ENCODE measurements around the gene CDK14.

Gene CDK14

DNA sequence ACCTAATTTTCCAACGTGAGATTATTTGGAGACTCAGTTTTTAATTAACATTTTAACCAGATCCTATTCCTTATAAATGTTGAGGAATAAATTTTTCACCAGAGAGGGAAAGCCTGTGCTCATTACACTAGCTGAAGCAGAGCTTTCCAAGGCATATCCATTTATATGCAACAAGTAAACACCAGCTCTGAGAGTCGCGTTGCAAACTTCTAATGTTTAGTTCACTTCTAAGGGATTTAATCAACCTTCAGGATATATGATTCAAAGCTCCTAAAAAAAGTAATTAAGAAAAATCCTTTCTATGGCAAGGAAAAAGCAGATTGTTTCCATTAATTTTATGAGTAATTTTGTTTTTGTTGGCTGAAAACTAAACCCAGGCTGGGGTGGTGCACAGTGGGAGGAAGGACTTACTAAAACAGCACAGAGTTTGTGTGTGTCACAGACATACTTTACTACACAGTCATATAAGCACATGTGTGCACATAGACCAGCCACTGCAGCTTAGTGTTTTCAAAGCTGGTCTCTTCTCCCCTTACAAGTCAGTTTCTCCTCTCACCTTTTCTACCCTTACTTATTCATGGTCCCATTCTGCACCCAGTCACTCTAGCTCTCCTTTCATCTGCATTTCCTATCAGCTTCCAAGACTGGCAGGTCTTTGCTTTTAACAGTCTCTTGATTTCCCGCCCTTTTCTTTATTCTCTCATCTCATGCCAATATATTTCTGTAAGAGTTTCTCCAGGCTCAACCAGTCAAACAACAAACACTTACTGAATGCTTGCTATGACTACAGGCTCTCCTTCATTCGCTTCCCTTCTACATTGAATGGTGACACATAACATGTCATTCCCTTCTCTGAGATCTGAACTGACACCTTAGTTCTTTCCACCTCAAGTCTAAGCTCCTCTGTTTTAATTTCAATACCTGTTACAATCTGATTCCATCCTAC is 587.0 kb downstream of the CDK14 start:
- no peak for DNase-seq

DNA sequence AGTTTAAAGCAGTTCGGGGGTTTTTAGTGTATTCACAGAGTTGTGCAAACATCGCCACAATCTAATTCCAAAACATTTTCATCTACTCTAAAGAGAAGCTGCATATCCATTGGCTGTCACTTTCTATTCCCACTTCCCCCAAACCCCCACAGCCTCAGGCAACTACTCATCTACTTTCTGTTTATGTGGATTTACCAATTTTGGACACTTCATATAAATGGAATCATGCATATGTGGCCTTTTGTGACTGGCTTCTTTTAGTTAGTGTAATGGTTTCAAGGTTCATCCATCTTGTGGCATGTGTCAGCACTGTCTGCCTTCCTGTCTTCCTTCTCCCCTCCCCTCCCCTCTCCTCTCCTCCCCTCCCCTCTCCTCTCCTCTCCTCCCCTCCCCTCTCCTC is 589.6 kb downstream of the CDK14 start:
- no peak for DNase-seq

DNA sequence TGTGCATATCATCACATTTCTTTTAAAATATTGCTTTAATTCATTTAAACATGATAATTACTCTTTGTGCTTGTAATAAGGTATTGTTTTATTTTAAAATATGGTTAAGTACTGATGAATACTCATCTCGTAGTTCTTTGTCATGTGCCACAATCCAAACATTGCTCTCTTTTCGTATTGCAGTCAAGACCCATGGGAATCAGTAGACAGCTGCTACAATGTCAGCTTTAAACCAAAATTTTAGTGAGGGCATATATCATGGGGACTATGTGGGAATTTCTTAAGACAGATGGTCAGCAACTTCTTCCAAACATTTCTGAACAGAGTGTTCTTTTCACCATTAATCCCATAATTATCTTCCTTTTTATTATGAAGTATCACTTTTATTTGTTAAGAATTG is 590.9 kb downstream of the CDK14 start:
- no peak for DNase-seq

DNA sequence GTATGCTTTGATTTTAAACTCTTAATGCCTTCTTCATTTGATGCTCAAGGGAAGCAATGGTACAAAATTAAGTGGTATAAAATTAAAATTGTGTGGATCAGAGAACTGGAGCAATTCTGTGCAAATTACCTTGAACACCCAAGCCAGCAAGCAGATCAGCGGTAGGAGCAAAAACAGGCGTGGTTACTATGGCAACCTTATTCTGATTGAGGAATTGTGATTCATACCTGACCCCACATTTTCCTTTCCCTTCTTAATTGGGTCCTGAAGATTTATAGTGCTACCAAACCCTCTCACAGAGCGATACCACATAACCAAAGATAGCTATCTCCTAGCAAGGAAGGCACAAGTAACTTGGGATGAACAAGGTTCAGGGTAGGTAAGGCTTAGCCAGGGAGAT is 595.6 kb downstream of the CDK14 start:
- no peak for DNase-seq

DNA sequence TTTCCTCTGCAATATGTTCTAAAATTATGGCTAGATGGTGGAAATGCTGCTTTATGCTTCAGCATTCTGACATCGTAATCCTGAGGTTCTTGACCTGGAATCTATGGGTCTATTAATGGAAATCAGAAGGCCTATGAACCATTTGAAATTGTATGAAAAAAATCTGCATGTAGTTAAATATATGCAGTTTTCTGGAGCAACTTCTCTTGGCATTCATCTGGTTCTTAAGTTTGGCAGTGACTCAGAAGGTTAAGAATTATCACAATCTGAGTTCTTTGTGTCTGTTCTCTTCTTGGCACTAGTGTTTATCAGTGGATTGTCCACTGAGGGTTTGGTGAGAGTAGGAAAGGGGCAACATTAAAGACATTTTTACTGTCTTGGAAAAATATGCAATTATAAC is 597.0 kb downstream of the CDK14 start:
- no peak for DNase-seq

DNA sequence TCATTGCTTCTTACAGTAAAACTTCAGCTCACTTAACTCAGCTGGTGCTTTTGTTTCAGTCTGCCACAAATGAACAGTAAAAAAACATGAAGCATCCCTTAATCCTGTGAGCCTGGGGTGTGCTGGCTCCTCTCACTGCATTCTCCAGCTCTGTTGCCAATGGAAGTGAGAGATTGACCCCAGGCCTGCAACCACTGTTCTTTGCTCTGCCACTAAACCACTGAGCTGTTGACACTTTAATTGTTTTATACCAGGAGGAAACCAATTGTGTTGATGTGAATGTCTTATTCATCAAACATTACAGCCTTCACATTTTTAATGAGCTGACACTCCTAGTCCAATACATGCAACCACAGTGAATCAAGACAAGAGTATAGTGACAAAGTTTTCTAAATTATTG is 598.7 kb downstream of the CDK14 start:
- no peak for DNase-seq

DNA sequence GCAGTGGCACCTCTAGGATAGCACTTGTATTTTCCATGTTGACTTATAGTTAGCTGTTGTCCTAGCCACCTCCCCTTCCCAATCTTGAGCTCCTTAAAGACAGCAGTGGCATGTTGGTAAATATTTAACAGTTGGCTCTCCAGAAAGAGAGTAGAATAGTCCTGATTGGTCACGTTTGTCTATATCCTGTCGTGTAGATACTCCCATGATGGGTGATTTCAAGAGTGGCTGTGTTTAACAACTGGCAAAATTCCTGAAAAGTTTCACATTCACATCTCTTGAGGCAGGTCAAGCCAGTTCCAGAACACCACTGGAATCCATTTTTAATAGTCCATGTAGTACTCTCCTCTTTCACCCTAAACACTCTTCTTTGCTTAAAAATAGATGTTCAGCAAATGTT is 599.9 kb downstream of the CDK14 start:
- no peak for DNase-seq

DNA sequence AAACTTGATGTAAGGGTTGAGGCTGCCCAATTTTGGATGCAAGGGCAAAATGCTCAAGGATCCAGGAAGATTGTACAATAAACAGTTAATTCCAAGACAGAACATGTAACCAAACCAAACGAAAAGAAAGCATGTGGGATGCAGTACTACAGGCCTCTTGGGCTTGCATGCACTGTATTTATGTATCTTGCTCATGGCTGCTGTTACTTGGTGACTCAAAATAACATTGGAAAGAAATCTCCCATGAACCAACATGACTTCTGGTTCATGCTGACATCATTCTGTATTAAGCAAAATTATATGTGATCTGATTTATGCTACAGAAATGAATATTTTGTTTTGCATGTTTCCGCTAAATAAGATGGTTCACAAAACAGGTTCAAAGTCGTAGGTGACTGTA is 602.2 kb downstream of the CDK14 start:
- no peak for DNase-seq

DNA sequence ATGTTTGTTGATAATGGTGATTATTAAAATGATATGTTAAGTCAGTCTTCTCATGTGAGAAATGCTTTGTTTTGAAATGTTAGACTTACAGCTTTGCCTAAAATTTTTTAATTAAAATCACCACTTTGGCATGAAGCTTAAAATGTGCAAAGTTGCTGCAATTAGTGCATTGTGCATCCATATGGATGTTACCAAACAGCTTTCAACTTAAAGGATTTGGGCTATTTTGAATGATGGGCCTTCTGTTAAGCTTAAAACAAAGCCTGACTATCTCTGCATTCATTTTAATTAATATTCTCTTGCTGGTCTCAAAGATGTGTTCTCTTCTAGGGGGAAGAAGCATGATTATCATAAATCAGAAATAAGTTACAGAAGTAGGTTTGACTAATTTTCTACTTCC is 603.5 kb downstream of the CDK14 start:
- no peak for DNase-seq

DNA sequence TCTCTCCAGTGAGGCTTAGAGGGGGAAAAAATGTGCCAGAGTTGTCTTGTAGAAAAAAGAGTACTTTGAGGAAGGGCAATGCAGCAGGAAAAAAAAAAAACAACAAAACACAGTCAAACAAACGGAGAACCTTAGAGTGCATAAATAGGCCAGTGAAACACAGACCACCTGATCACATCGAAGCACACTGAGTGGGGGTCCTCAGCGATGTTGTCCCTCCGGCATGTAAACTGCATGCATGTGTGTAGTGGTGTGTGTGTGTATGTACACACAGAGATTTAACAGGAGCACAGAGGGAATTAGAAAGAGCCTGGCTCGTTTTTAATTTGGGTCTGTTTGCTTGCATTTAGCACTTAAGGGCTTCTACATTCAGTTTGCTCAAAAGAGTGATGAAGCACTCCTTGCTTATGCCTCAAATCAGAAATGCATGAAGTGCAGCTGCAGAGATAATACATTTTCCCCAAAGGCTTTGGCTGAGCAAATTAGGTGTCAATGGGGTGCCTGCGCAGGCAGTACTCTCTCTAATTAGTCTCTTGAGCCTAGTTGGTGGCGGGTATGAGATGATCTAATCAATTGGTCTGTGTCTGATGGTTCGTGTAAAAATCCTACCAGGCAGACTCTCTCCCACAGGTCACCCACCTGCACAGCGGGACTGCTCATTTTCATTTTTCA is 605.5 kb downstream of the CDK14 start:
- no peak for DNase-seq

DNA sequence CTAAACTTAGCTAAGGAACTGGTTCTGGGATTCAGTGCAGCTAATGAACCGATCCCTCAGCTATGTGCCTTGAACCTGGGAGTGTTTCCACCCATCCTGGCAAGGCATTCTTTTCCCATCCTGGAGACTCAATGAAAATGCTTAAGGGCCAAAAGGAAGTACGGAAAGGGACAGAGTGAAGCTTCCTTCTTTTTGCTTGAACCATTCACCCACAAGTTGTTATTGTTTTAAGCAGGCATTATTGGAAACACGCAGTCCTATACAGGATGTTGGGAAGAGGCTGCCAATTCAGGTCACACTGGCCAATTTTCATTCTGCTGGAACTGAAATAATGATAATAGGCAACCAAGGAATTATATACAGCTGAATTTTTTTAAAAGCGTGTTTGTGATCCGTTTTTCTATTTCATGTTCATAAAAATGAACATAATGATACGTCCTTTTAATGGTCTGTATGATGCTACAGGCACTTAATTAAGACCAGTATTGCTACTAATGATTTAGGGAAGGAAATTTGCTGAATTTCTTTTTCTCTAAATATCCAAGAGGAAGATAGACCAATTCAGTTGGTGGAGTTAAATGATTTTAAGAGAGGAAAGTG is 610.3 kb downstream of the CDK14 start:
- DNase-seq: no peak

DNA sequence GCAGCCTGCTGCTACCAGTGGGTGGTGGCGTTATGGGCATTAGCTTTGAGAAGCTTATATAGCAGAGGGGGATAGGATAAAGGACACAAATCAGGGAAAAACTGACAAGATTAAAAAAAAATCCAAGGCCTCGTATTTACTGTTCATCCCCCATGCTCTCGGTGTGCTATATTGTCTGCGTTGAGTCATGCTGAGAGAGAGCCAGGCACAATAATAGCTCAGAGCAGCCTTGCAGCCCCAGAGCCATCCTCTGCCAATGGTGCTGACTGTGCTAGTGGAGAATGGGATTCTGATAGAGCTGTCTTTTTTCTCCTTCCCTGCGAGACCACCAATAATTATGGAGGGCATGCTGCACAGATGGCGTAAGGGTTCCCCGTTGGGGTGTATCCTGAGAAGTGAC is 616.5 kb downstream of the CDK14 start:
- no peak for DNase-seq

DNA sequence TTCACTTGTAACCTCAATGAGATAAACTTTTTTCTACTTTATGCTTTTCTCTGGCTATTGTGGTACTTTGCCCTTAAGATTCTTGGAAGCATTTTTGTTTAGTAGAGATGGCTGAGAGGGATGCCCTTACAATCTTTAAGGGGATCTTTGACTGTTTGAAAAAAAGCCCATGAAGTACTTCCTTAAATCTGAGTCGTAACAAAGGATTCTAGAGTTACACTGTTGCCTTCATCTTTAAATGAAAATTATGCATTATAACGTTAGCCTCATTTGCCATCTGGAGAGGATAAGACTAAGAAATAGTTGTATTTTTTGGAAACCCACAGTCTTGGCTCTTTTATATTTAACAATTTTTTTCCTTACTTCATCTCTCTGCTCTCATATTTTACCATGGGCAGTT is 630.3 kb downstream of the CDK14 start:
- DNase-seq: no peak

DNA sequence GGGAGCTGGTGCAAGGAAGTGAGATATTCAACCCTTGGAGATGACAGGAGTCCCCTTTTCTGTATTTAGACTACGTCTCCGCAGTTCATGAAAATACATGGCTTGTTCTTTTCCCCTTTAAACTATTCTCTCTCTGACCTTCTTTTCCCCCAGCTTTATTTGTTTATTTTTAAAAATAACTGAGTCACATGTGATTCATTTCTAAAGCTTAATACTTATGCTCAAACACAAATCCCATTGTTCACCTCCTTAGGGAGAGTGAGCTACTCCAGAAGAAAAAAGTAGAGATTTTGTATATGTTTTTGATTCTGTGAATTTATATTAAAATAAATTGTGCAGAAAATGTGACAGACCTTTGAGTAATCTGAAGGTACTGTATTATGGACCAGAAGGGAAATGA is 632.2 kb downstream of the CDK14 start:
- DNase-seq: no peak

DNA sequence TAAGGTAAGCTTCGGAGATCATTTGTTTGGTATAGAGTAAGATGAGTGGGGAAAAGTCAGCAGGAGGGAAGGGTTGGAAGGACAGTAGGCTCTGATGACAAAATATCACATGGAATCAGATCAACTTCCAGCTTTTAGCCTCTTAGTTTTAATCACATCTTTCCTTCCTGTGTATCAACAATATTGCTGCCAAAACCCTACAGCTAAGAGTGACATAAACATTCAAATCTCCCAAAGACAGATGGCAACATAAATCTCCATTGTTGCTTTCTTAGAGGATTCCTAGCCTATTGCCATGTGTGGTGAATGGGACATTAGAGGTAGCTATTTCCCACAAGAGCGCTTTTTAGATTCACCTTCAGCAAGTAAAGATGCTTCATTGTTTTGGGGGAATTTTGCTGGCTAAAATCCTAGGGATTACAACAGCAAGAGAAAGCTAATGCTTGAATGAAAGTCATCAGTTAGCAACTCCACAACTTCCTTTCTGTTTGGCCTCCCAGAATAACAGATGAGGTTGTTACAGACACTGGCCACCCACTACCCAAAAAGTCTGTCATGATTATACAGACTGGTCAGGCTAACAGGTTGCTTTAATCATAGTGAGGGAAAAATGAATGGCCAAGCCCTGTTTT is 632.9 kb downstream of the CDK14 start:
- DNase-seq: no peak

DNA sequence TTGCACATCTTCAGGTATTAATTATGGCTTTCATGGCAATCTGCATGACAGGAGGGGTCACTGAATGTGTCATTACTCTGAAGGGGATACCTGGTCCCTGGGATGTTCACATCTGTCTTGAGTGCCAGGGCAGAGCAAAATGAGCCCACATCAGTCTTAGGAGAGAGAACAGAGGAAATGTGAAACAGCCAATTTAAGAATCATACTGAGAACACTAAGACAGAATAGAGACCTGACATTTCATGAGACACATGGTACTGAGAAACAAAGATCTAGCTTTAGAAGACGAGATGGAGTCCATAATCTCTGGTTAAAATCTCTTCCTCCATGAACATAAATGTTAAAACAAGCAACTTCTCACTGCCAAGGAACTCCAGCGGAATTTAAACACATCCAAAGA is 634.0 kb downstream of the CDK14 start:
- DNase-seq: no peak

DNA sequence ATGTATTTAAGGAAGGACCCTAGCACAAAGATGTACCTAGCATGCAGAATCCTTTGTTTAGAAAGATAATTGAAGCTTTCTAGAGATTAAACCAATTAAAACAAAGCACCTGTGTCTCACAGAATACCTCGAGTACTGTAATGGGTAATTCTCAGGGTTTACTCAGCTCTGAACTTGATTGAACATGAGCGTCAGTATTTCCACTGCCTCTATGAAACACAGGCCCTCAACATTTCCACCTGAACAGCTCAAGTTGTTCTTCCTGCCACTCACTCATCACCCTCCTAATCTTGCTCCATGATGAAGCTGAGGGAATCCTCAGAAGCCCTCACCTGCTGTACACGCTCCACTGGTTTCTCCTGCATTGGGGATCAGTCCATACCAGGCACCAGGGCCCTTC is 634.4 kb downstream of the CDK14 start:
- no peak for DNase-seq

DNA sequence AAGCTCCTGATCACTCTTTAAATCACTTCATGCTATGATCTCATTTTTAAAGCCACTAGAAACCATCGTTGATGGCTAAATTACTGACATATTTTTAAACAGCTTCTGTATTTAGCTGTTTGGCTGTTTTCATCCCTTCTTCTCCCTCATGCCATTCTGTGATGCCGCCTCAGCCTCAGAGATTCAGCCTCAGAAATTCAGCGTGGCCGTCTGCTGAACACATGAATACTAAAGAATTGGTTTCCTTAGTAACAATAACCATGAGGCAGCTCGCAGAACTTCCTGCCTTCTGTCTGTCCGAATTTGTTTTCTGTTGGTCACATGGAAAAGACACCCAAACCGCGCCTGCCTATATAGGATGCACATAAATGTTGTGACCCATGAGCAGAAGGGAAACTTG is 637.1 kb downstream of the CDK14 start:
- DNase-seq: no peak

DNA sequence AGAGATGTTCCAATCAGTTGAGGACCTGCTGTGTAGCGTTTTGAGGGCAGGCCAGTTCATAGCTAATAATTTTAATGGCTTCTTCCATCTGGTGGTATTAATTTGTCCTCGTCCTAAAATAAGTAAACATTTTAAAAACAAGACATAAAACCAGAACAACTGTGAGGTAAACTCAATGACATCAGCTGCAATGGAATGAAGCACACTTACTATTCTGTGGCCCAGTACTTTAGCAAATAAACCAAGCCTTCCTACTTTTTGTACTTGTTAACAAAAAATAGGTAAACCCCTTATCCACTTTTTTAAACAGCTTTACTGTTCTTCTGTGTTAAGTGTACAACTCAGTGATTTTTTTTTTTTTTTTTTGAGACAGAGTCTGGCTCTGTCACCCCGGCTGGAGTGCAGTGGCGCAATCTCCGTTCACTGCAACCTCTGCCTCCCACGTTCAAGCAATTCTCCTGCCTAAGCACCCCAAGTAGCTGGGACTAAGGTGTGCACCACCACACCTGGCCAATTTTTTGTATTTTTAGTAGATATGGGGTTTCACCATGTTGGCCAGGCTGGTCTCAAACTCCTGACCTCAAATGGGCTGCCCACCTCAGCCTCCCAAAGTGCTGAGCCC is 639.2 kb downstream of the CDK14 start:
- no peak for DNase-seq

DNA sequence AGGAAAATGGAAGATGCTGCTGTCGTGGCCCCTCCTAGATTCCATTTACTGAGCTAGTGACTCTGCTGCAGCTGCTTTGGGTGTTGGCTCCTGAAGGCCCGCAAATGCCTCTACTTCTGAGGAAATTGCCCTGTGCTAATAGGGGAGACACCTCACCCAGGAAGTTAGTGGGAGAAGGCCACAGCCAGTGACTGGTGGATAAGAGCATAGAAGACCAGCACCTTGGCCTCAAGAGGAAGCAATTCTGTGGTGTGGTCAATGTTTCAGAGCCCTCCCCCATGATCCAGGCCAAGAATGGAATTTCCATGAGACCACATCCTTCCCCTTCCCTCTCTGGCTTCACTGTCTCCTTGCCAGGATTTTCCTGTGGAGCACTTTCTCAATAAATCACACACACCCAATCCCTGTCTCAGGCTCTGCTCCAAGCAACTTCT is 643.1 kb downstream of the CDK14 start:
- DNase-seq: no peak

DNA sequence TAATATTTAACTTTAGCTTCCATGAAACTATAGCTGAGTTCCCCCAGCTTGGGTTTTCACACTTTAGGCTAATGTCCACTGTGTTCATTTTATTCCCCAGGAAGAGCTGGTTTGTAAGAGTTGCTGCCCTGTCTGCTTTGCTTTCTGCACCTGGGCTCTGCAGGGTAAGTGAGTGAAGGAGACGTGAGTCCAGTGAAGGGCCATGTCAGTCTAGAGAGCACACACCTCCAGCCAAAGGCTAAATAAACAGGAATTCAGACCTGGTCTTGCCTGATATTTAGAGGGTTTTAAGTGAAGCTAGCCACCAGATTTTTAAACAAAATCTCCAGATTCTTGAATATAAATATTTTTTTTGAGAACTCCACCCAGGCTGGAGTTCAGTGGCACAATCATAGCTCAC is 643.7 kb downstream of the CDK14 start:
- DNase-seq: no peak

DNA sequence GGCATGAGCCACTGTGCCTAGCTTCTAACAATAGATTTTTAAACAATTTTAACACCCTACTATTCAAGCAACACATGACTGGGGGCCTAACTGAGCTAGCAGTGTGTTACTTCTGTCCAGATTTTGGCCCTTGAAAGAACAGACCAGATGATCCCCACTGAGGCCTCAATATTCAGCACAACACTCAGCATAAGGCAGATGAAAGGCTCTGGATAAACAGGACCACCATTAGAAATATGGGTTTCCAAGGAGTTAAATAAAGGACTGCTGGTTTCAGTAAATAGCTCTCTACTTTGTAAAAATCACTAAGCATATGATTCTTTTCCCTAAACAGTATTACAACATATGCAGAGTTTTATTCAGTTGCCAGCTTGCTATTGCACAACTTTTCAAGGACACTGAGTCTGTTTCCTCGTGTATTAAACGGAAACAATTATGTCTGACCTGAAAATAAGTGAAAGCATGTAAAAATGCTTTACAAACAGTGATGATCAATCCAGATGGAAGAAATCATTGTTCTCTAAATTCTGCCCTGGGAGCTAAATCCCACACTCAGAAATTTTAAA is 644.3 kb downstream of the CDK14 start:
- DNase-seq: no peak

Measured in CD4-positive, alpha-beta T cell treated with Interferon alpha-2 for 1 hour (primary cell).